GM18505 (cell line): ENCODE measurements around the gene RIN1.

Experiments used
- ATAC-seq: cut with Tn5 transposase; IDR thresholded peaks from one replicate; pipeline ENCODE4 v1.9.1; 2021; ENCODE audit not compliant: unreplicated experiment
- POLR2A ChIP-seq: IDR thresholded peaks from 4 replicates; pipeline ENCODE4 v1.6.1; 2011; ENCODE audit warnings: borderline replicate concordance; ENCODE audit not compliant: insufficient read depth, insufficient read length; ENCODE audit errors: extremely low read depth

The RIN1 gene

DNA sequence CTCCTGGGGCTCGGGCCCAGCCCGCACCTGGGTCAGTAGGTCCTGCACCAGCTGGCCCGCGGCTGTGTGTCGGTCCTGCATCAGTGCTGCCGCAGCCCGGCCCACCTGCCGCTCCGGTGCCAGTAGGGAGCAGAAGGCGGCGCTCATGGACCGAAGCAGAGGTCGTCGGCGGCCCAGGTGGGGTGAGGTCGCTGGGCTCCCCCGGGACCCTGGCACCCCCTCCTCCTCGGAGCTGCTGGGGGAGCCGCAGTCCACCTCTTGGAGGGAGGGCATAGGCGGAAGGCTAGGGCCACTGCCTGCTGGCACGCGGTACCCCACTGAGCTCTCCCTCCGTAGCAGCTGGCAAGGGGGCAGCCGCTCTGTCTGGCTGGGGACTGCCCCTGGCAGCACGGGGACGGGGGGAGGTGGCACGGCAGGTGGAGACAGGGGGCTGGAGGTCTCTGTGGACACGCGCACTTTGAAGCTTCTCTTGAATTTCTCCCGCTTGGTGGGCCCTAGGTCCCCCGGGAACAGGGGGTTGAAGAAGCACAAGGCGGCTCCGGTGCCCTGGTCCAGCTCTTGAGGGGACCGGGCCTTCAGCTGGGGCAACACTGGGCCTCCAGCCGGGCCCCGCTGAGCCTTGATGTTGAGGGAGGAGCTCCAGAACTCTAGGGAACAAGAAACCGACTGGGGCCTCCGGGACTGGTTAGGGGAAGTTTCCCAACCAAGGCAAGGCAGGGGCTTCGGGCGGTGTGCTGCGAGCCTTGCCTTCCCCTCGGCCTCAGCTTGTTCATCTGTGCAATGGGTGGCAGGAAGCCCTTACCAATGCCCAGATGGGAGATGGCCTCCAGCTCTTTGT, 1.4 kb downstream of the RIN1 start:
- TF ChIP-seq POLR2A, result no peak
- no peak for ATAC-seq

DNA sequence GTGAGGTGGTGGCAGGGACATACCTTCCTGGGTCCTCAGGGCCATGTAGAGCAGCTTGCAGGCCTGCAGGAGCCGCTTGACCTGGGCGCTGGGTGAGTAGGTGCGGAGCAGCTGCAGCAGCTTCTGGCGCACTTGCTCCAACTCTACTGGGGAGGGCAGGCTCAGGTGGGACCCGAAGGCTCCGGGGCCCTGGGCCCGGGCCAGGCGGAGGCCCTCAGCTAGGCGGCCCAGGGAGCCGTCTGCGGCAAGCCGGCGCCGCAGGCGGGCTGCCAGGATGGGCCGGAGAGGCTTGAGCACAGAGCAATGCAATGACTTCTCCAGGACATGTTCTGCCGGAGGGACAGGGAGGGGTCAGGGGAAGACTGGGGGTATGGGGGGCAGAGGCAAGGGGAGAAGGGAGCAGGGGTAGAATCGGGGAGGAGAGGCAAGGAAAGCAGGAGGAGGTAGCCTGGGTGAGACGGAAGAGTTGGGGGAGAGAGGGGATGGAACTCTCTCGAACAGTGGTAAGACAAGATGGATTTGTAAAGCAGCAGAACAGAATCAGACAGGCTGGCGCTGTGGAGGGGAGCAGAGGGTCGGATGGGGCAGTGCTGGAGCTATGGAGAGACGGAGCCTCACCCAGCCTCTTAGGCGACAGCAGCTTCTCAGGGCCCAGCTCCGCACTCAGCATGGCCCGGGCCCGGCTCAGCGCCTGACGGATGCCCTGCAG, 2.2 kb downstream of the RIN1 start:
- no peak for ATAC-seq
- TF ChIP-seq POLR2A, result no peak

DNA sequence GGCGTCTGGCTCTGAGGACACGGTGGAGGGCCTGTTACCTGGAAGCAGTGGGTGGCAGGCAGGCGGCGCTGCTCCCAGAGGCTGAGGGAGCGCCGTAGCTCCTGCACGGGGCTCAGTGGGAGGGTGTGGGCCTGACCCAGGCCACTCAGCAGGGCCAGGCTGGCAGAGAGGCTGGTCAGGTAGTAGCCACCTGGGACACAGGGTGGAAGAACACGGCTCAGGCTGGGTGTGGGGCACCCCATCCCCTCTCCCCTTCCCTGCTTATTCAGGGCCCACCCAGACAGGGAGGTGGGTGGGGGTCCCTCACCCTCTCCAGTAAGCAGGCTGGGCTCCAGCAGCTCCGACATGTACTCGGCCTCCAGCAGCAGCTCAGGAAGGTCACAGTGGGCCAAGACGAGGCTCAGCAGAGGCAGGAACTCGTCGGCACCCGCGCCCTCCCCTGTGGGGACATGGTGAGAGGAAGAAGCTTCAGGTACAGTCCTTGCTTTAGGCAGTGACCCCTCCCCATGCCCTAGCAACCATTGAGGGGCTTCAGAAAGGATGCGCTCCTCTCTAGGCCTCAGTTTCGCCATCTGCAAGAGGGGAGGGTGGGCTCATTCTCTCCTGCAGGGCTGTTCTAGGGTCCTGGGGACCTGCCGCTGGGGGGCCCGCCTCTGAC, 2.9 kb downstream of the RIN1 start:
- no peak for TF ChIP-seq POLR2A
- no peak for ATAC-seq

DNA sequence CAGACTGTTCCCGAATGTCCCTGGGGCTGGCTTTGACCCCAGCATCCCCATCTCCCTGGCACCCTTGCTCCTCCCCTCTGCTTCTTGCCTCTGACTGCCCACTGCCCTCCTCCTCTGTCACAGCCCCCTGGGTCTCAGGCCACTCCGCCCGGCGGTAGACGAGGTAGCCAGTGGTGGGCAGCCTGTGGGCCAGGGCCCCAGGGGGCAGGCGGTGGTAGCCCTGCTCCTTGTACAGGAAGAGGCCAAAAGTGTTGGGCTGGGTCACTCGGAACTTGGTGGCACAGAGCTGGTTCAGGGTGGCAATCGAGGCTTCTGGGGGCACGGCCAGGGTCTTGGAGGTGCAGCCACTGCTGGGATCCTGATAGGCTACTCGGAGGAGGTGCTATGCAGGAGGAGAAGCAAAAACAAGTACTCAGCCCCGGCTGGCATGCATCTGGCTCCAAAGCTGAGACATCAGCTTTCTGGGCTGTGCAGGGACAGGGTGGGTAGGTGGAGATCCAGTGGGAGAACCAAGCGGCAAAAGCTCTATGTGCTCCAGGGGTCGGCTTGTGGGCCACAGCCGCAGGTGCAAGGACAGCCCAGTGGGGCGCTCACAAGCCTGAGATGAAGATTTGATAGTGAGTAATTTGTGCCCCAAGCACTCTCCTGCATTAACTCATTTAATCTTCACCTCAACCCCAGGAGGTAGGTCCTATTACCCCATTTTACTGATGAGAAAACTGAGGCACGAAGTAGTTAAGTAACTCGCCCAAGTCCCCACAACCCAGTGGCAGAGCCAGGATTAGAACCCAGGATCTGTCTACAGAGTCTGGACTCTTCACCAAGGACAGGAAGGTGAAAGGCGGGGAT, 3.6 kb downstream of the RIN1 start:
- no peak for ATAC-seq
- TF ChIP-seq POLR2A, result no peak

DNA sequence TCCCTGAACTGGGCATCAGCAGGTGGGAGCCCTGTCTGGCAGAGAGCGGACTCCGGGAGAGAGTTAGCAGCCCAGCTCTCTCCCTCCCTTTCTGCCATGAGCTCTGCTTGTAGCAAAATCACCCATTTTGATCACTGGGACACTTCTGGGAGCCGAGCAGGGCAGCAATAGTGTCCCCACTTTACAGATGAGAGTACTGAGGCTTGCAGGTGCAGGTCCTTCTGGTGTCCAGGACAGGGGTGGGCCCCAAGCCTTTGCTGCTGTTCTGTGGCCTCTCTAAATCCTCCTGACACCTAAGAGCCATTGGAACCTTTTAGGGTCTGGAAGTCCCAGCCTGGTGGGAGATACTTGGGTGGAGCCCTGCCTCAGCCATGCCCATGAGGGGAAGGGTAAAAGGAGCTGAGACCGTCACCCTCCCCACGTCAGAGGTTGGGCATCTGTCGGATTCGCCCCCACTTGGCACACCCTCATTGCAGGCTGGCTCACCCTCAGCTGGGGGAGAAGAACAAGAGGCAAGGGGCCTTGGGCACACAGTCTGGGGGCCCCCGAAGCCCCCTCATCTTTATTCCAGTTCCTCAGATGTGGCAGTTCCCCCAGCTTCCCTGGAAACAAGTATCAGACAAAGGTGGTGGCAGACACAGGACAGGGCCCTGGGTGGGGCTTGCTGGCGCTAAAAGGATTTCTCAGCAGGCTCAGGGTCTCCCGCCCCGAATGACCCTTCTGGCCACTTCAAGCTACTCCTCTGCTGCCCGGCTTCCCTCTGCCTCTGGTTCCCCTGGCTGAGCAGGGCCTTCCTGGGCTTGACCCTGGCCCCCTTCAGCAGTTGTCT, 4.5 kb downstream of the RIN1 start:
- no peak for TF ChIP-seq POLR2A
- no peak for ATAC-seq

DNA sequence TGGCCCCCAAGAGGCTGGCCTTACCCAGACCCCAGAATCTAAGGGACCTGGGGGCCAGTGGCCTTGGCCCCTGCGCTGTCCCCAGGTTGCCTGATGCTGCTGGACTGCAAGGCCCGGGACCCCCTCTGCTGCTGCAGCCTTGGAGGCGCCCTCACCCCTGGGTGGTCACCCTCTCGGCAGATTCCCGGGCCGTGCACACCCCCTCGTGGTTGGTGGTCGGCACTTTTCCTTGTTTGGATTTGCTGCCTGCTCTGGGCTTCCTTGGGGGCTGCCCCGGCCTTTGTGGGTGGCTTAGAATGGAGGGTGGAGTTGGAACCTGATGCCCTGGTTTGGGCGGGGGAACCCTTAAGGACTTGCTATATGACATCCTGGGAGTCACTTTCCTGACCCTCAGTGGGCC, 5.3 kb downstream of the RIN1 start:
- ATAC-seq, result no peak
- no peak for TF ChIP-seq POLR2A

DNA sequence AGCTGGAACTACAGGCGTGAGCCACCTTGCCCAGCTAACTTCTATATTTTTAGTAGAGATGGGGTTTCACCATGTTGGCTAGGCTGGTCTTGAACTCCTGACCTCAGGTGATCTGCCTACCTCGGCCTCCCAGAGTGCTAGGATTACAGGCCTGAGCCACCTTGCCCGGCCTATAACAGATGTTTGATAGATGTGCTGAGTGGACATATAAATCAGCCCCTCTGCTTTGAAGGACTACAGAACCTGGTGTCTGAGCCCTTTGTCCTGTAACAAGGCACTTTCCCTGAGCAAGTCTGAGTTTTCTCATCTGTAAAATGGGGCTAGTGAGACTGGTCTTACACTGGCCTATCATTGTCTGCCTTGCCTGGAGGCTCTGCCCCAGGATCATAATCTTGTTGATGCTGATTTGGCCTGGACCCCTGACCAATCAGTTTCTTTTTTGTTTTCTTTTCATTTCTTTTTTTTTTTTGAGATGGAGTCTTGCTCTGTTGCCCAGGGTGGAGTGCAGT, 7.0 kb downstream of the RIN1 start:
- no peak for TF ChIP-seq POLR2A
- no peak for ATAC-seq

DNA sequence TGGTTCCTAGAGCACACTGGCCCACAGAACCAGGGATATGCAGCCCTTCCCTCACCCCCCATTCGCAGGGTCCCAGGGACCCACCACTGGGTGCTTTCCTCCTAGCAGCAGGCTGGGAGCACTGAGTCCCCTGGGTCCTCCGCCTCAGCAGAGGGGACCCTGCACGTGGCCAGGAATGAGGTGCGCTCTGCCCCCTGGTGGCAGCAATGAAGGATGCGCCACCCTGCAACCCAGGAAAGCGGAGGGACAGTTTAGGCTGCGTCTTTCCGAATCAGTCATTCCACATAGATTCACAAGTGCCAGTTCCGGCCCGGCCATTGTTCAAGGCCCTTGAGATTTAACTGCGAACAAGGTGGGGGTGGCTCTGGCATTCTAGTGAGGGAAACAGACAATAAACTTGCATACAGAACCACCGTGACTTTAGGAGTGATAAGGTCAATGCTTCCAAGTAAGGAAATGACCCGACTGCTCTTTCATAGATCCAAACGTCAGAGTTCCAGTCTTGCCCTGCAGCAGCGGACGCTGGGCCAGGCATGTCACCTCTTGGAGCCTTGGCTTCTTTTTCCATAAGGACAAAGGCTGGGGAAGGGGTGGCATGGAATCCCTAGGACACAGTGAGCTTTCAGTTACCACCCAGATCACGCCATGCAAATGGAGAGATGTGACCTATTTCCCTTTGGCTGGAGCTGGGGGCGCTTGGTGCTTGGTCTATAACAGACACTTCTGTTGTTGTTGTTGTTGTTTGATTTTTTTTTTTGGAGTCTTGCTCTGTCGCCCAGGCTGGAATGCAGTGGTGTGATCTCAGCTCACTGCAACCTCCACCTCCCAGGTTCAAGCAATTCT, 7.7 kb downstream of the RIN1 start:
- peak; percentile 63 for ATAC-seq
- no peak for TF ChIP-seq POLR2A

DNA sequence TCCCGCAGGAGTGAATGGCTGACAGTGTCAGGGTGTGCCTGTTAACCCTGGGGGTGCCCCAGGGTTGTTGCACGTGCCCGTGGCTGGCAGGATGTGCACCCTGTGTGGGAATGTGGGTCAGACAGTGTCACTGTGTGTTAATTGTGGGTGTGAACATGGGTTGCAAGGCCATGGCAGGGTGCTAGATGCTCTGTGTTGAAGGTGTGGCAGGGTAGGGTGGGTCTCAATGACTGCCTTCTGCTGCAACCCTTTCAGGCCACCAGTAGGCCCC, 8.3 kb downstream of the RIN1 start:
- TF ChIP-seq POLR2A, result no peak
- no peak for ATAC-seq

DNA sequence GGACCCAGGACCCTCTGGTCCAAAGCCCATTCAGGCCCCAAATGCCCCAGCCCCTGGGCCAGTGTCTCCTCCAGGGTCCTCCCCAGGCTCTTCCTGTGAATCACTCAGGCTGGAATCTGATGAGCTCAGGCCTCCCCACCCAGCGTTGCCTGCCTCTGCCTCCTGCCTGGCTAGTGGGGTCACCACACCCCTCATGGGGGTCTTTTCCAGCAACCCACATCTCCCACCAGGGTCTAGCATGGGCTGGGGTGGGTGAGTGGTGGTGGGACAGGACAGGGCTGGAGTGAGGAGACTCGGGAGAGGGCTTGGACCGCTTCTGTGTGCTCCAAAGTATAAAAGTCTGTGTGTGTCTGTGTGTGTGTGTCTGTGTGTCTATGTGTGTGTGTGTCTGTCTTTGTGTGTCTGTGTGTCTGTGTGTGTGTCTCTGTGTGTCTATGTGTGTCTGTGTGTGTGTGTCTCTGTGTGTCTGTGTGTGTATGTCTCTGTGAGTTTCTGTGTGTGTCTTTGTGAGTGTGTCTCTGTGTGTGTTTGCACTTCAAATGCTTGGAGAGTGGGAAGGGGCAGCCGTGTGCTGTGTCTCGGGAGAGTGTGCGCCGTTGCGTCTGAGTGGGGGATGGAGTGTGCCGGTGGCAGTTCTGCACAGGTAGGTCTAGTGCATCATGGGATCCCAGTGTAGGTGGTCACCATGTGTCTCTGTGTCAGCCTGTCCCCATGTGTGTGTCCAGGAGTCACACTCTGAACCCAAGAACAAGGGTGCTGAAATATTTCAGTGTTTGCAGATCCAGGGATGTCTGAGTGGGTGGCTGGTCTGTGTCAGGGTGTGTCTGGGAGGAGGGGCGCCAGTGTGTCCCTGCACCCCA, 8.8 kb downstream of the RIN1 start:
- ATAC-seq, result no peak
- no peak for TF ChIP-seq POLR2A
